Peyer's patch (tissue), 4 donors: Measurements from ENCODE around the gene CADPS. TPM values are rescaled to one million over a fixed set of nuclear protein-coding genes. Genes with fewer than 3 reads are reported as not detected.

Source experiments
- DNase-seq, 3 donors: peaks; one replicate each; pipeline ENCODE4 v3.0.0-alpha.2; 2017 to 2019
- H3K27ac ChIP-seq, 4 donors: fragments of 200-600 bp; sonication (generic); one replicate each; pipeline ENCODE4 v1.5.1; 2016 to 2019
- H3K27me3 ChIP-seq, 2 donors: fragments of 200-600 bp; sonication (generic); one replicate each; pipeline ENCODE4 v1.5.1; 2019
- H3K36me3 ChIP-seq, 3 donors: fragments of 200-600 bp; sonication (generic); one replicate each; pipeline ENCODE4 v1.5.1; 2016 to 2019
- H3K4me1 ChIP-seq, 4 donors: fragments of 200-600 bp; sonication (generic); one replicate each; pipeline ENCODE4 v1.5.1; 2016 to 2019
- H3K4me3 ChIP-seq, 4 donors: fragments of 200-600 bp; sonication (generic); 1 replicate in 3 of 4; 2 replicates in 1 of 4; pipeline ENCODE4 v1.5.1; 2016 to 2019; ENCODE audit warnings: mild to moderate bottlenecking in 1 of 4
- H3K9me3 ChIP-seq, 4 donors: fragments of 200-600 bp; sonication (generic); one replicate each; pipeline ENCODE4 v1.5.1; 2016 to 2019; ENCODE audit warnings: mild to moderate bottlenecking in 1 of 4
- CTCF ChIP-seq, 6 experiments: fragments of 450-650 bp in 4 of 6; fragments of 200-600 bp in 2 of 6; sonication (generic) in 1 of 6; IDR thresholded peaks; one replicate each; pipeline ENCODE4 v1.5.1; 2017 to 2019; ENCODE audit warnings: antibody characterized with exemption in 6 of 6, mild to moderate bottlenecking in 3 of 6, moderate library complexity in 1 of 6
- POLR2A ChIP-seq, 2 donors: fragments of 450-650 bp; IDR thresholded peaks; one replicate each; pipeline ENCODE4 v1.5.1; 2017; ENCODE audit warnings: antibody characterized with exemption in 2 of 2, mild to moderate bottlenecking in 2 of 2, moderate library complexity in 2 of 2
- total RNA-seq, 4 donors: library from RNA; depleted of rRNA; stranded (reverse); fragments of >200 nt; gene quantifications; one replicate each; pipeline ENCODE4 v1.1.0, GENCODE V29; 2016

CADPS gene
- total RNA-seq, 4 donors from 2014 or later: 6.4 to 29.7 (median 18.1) TPM

- no peak for DNase-seq
- H3K4me3 ChIP-seq: no peak overlapping the region
- H3K4me1 ChIP-seq: no peaks in the 10 kb centered on the region
- H3K36me3 ChIP-seq: no peaks in the 10 kb centered on the region
- H3K27me3 ChIP-seq: no peaks in the 10 kb centered on the region
- H3K9me3 ChIP-seq: no peaks in the 10 kb centered on the region
- H3K27ac ChIP-seq: no peak overlapping the region
- TF ChIP-seq CTCF (IDR thresholded peaks at IDR 0.05): no peak
- no peak for TF ChIP-seq POLR2A (IDR thresholded peaks at IDR 0.05)
These were observed 116.7 kb downstream of the CADPS start for GRCh38 chr3:62758296-62759066.

GRCh38 chr3:62757045-62757444 is 118.2 kb downstream of the CADPS start:
- H3K27me3 ChIP-seq: no peaks in the 10 kb centered on the region
- H3K4me1 ChIP-seq: no peaks in the 10 kb centered on the region
- no peak for TF ChIP-seq CTCF (IDR thresholded peaks at IDR 0.05)
- TF ChIP-seq POLR2A (IDR thresholded peaks at IDR 0.05): no peak
- DNase-seq: no peak
- H3K36me3 ChIP-seq: no peaks in the 10 kb centered on the region
- H3K9me3 ChIP-seq: no peaks in the 10 kb centered on the region
- H3K27ac ChIP-seq: no peak overlapping the region
- H3K4me3 ChIP-seq: no peak overlapping the region

- no peaks in the 10 kb centered on the region for H3K27me3 ChIP-seq
- no peak for DNase-seq
- no peaks in the 10 kb centered on the region for H3K36me3 ChIP-seq
- H3K9me3 ChIP-seq: no peaks in the 10 kb centered on the region
- no peaks in the 10 kb centered on the region for H3K4me1 ChIP-seq
- no peak overlapping the region for H3K4me3 ChIP-seq
- no peak overlapping the region for H3K27ac ChIP-seq
- no peak for TF ChIP-seq CTCF (IDR thresholded peaks at IDR 0.05)
- TF ChIP-seq POLR2A (IDR thresholded peaks at IDR 0.05): no peak
These were observed 119.9 kb downstream of the CADPS start for GRCh38 chr3:62755285-62755684.

GRCh38 chr3:62749657-62750056 is 125.6 kb downstream of the CADPS start:
- H3K27me3 ChIP-seq: no peaks in the 10 kb centered on the region
- no peaks in the 10 kb centered on the region for H3K36me3 ChIP-seq
- TF ChIP-seq CTCF (IDR thresholded peaks at IDR 0.05) (no peak), POLR2A (IDR thresholded peaks at IDR 0.05) (no peak)
- H3K4me3 ChIP-seq: no peak overlapping the region
- no peaks in the 10 kb centered on the region for H3K9me3 ChIP-seq
- no peaks in the 10 kb centered on the region for H3K4me1 ChIP-seq
- H3K27ac ChIP-seq: no peak overlapping the region
- no peak for DNase-seq

GRCh38 chr3:62749130-62749529 is 126.1 kb downstream of the CADPS start:
- Histone ChIP-seq H3K9me3 (no peaks in the 10 kb centered on the region), H3K4me3 (no peak overlapping the region), H3K36me3 (no peaks in the 10 kb centered on the region), H3K27me3 (no peaks in the 10 kb centered on the region), H3K4me1 (no peaks in the 10 kb centered on the region), H3K27ac (no peak overlapping the region)
- no peak for DNase-seq
- TF ChIP-seq POLR2A (IDR thresholded peaks at IDR 0.05): no peak
- no peak for TF ChIP-seq CTCF (IDR thresholded peaks at IDR 0.05)
